H1 (cell line): Measurements from ENCODE around the gene SEL1L. TPM values are rescaled to one million over a fixed set of nuclear protein-coding genes. Genes with fewer than 3 reads are reported as not detected.

Experiments
- CTCF ChIA-PET: fragments of 300-600 bp; sonication (Branson Sonifier 250); formaldehyde crosslinking; loops from one replicate; lab custom pipeline; 2021; ENCODE audit not compliant: partially characterized antibody; lab: Charles Lee
- POLR2A ChIA-PET: fragments of 300-600 bp; sonication (Branson Sonifier 250); formaldehyde crosslinking; loops from one replicate; lab custom pipeline; 2021; ENCODE audit warnings: inconsistent platforms; ENCODE audit not compliant: partially characterized antibody; lab: Charles Lee
- DNase-seq, 2 experiments: peaks; one replicate each; pipeline versions ENCODE4 v3.0.0 to v3.0.0-alpha.2; 2010 to 2022; ENCODE audit warnings: low spot score in 2 of 2, low read depth in 1 of 2, mixed read lengths in 1 of 2
- FAIRE-seq: peaks from 2 replicates; lab custom pipeline; 2011; peaks lifted over from hg19 to GRCh38; lab: Jason Lieb, UNC
- H2AFZ ChIP-seq: 2 replicates; pipeline ENCODE4 v1.8.1; 2012; ENCODE audit warnings: low read length, inconsistent platforms
- H2AK5ac ChIP-seq: 2 replicates; pipeline ENCODE4 v1.6.1; 2013; ENCODE audit warnings: low read depth, low read length
- H2BK120ac ChIP-seq: replicated peaks from 2 replicates; pipeline ENCODE3; 2013; ENCODE audit warnings: low read depth, low read length, inconsistent platforms
- H2BK12ac ChIP-seq: 2 replicates; pipeline ENCODE4 v1.6.1; 2013; ENCODE audit warnings: low read depth, low read length
- H2BK15ac ChIP-seq: 2 replicates; pipeline ENCODE4 v1.6.1; 2013; ENCODE audit warnings: low read length
- H2BK20ac ChIP-seq: 2 replicates; pipeline ENCODE4 v1.6.1; 2013; ENCODE audit warnings: low read length
- H2BK5ac ChIP-seq: 2 replicates; pipeline ENCODE4 v1.6.1; 2013; ENCODE audit warnings: low read depth, low read length
- H3K14ac ChIP-seq: 2 replicates; pipeline ENCODE4 v1.6.1; 2013; ENCODE audit warnings: inconsistent platforms; ENCODE audit not compliant: insufficient read length
- H3K18ac ChIP-seq: 2 replicates; pipeline ENCODE4 v1.6.1; 2013; ENCODE audit warnings: low read length; ENCODE audit errors: extremely low read depth
- H3K23ac ChIP-seq: 2 replicates; pipeline ENCODE4 v1.6.1; 2013; ENCODE audit warnings: inconsistent platforms; ENCODE audit not compliant: insufficient read length
- H3K23me2 ChIP-seq: 2 replicates; pipeline ENCODE4 v1.6.1; 2013; ENCODE audit warnings: low read depth, low read length
- H3K27ac ChIP-seq: 2 replicates; pipeline ENCODE4 v1.6.1; 2011; ENCODE audit warnings: low read depth, low read length, inconsistent platforms
- H3K27me3 ChIP-seq, 4 experiments: replicated peaks in 1 of 4; 1 replicate in 1 of 4; 2 replicates in 3 of 4; pipeline versions ENCODE4 v1.6.1 to v1.8.1; 2011 to 2013; ENCODE audit warnings: low read length in 3 of 4, mild to moderate bottlenecking in 3 of 4, inconsistent platforms in 2 of 4, mixed read lengths in 2 of 4, moderate library complexity in 1 of 4; ENCODE audit not compliant: control insufficient read depth in 3 of 4, insufficient read depth in 3 of 4; ENCODE audit errors: extremely low read depth in 1 of 4
- H3K36me3 ChIP-seq, 4 experiments: 2 replicates each; pipeline versions ENCODE4 v1.6.1 to v1.8.1; 2011 to 2013; ENCODE audit warnings: mild to moderate bottlenecking in 4 of 4, low read length in 3 of 4, moderate library complexity in 2 of 4, control low read depth in 1 of 4, inconsistent platforms in 1 of 4; ENCODE audit not compliant: insufficient read depth in 4 of 4, control insufficient read depth in 2 of 4
- H3K4ac ChIP-seq: replicated peaks from 2 replicates; pipeline ENCODE3; 2013; ENCODE audit warnings: low read length, low read depth, mixed read lengths, inconsistent platforms; ENCODE audit not compliant: insufficient read length
- H3K4me1 ChIP-seq, 4 experiments: replicated peaks in 1 of 4; 1 replicate in 1 of 4; 2 replicates in 3 of 4; pipeline versions ENCODE4 v1.6.1 to v1.8.1; 2011 to 2013; ENCODE audit warnings: low read length in 3 of 4, inconsistent platforms in 2 of 4, mixed read lengths in 1 of 4; ENCODE audit not compliant: insufficient read depth in 4 of 4, control insufficient read depth in 3 of 4
- H3K4me2 ChIP-seq, 2 experiments: 2 replicates each; pipeline versions ENCODE4 v1.6.1 to v1.8.1; 2011 to 2013; ENCODE audit warnings: low read depth in 2 of 2, low read length in 2 of 2, control low read depth in 1 of 2, inconsistent platforms in 1 of 2, mild to moderate bottlenecking in 1 of 2; ENCODE audit not compliant: insufficient read depth in 1 of 2
- H3K4me3 ChIP-seq, 4 experiments: fragments of 200-600, 300-600 bp in 1 of 4; sonication (generic), shearing (Covaris generic), sonication (Bioruptor Twin) in 1 of 4; 2 replicates each; pipeline versions ENCODE4 v1.5.1 to v1.8.1; 2011 to 2016; ENCODE audit warnings: low read length in 4 of 4, low read depth in 3 of 4, control low read depth in 2 of 4, inconsistent platforms in 2 of 4, mild to moderate bottlenecking in 2 of 4, mixed read lengths in 1 of 4, moderate library complexity in 1 of 4; ENCODE audit not compliant: insufficient read depth in 2 of 4; ENCODE audit errors: extremely low read depth in 1 of 4
- H3K56ac ChIP-seq: replicated peaks from 2 replicates; pipeline ENCODE3; 2013; ENCODE audit warnings: low read depth, mild to moderate bottlenecking, mixed read lengths, low read length, inconsistent platforms; ENCODE audit not compliant: insufficient read length
- H3K79me1 ChIP-seq: 2 replicates; pipeline ENCODE4 v1.6.1; 2013; ENCODE audit warnings: low read depth, low read length, control low read depth
- H3K79me2 ChIP-seq, 2 experiments: 2 replicates each; pipeline versions ENCODE4 v1.6.1 to v1.8.1; 2012 to 2013; ENCODE audit warnings: low read length in 2 of 2, mild to moderate bottlenecking in 2 of 2, inconsistent platforms in 1 of 2; ENCODE audit not compliant: insufficient read depth in 2 of 2, control insufficient read depth in 1 of 2
- H3K9ac ChIP-seq, 4 experiments: replicated peaks in 1 of 4; 1 replicate in 1 of 4; 2 replicates in 3 of 4; pipeline versions ENCODE4 v1.6.1 to v1.8.1; 2011 to 2013; ENCODE audit warnings: low read depth in 3 of 4, low read length in 3 of 4, control low read depth in 2 of 4, mild to moderate bottlenecking in 2 of 4, moderate library complexity in 2 of 4, inconsistent platforms in 1 of 4; ENCODE audit errors: extremely low read depth in 1 of 4
- H3K9me3 ChIP-seq, 2 experiments: 2 replicates each; pipeline versions ENCODE4 v1.6.1 to v1.8.1; 2012 to 2013; ENCODE audit warnings: mild to moderate bottlenecking in 2 of 2, moderate library complexity in 2 of 2, control low read depth in 1 of 2, inconsistent platforms in 1 of 2, low read depth in 1 of 2, low read length in 1 of 2, mixed read lengths in 1 of 2; ENCODE audit not compliant: insufficient read depth in 2 of 2
- H4K20me1 ChIP-seq, 2 experiments: replicated peaks in 1 of 2; 2 replicates each; pipeline versions ENCODE3 to v1.8.1; 2011 to 2013; ENCODE audit warnings: inconsistent platforms in 2 of 2, low read length in 2 of 2, mild to moderate bottlenecking in 1 of 2; ENCODE audit not compliant: insufficient read depth in 2 of 2, control insufficient read depth in 1 of 2
- H4K5ac ChIP-seq: 2 replicates; pipeline ENCODE4 v1.6.1; 2013; ENCODE audit warnings: low read length, low read depth, mixed read lengths, inconsistent platforms; ENCODE audit not compliant: insufficient read length
- H4K8ac ChIP-seq: 2 replicates; pipeline ENCODE4 v1.8.0; 2013; ENCODE audit warnings: mild to moderate bottlenecking, moderate library complexity, low read length, inconsistent platforms; ENCODE audit not compliant: insufficient read depth; ENCODE audit errors: extremely low read depth
- H4K91ac ChIP-seq: replicated peaks from 2 replicates; pipeline ENCODE3; 2013; ENCODE audit warnings: low read length, mixed read lengths, inconsistent platforms; ENCODE audit not compliant: insufficient read length
- ASH2L ChIP-seq: fragments of 200-600, 300-600 bp; sonication (generic); IDR thresholded peaks from one replicate; pipeline ENCODE4 v1.7.1; 2017; ENCODE audit warnings: low read length
- BACH1 ChIP-seq: IDR thresholded peaks from 2 replicates; pipeline ENCODE4 v1.6.1; 2012; ENCODE audit warnings: low read length, improper control_type of control experiment
- CBX5 ChIP-seq: fragments of 300-800, 300-1000 bp; sonication (generic); IDR thresholded peaks from 2 replicates; pipeline ENCODE4 v1.7.1; 2016; ENCODE audit warnings: antibody characterized with exemption, low read length, low read depth
- CHD1 ChIP-seq: IDR thresholded peaks from 2 replicates; pipeline ENCODE4 v1.6.1; 2012; ENCODE audit warnings: low read depth, low read length, improper control_type of control experiment
- CTBP2 ChIP-seq: IDR thresholded peaks from 2 replicates; pipeline ENCODE4 v1.7.0; 2011; ENCODE audit warnings: borderline replicate concordance, mild to moderate bottlenecking, moderate library complexity, mixed read lengths, low read length; ENCODE audit not compliant: insufficient read depth, insufficient read length
- FOSL1 ChIP-seq: IDR thresholded peaks from 2 replicates; pipeline ENCODE4 v1.6.1; 2011; ENCODE audit warnings: mild to moderate bottlenecking, low read depth, low read length, moderate library complexity; ENCODE audit not compliant: insufficient read depth
- JUND ChIP-seq: IDR thresholded peaks from 2 replicates; pipeline ENCODE4 v1.6.1; 2011; ENCODE audit warnings: mild to moderate bottlenecking, improper control_type of control experiment, low read length
- PHF8 ChIP-seq: fragments of 200-600 bp; sonication (generic); conservative IDR thresholded peaks from 2 replicates; pipeline ENCODE4 v1.7.1; 2012; ENCODE audit warnings: low read depth, mild to moderate bottlenecking, inconsistent platforms, low read length, moderate library complexity
- POU5F1 ChIP-seq: IDR thresholded peaks from 2 replicates; pipeline ENCODE4 v1.6.1; 2011; ENCODE audit warnings: low read depth, mild to moderate bottlenecking, low read length, moderate library complexity
- RXRA ChIP-seq: IDR thresholded peaks from 2 replicates; pipeline ENCODE4 v1.6.1; 2011; ENCODE audit warnings: low read depth, mild to moderate bottlenecking, low read length, moderate library complexity; ENCODE audit not compliant: insufficient read depth
- SP1 ChIP-seq: IDR thresholded peaks from 2 replicates; pipeline ENCODE4 v1.6.1; 2011; ENCODE audit warnings: low read depth, low read length
- SP4 ChIP-seq: IDR thresholded peaks from 2 replicates; pipeline ENCODE4 v1.6.1; 2012; ENCODE audit warnings: low read length, inconsistent platforms
- TEAD4 ChIP-seq: IDR thresholded peaks from 2 replicates; pipeline ENCODE4 v1.6.1; 2012; ENCODE audit warnings: low read depth, low read length, inconsistent platforms, mixed read lengths
- WGBS, 2 experiments: shearing (Covaris generic) in 1 of 2; methylation state at CpG; one replicate each; pipeline versions ENCODE4 v1.1.6 to v1.1.7; 2013 to 2015; ENCODE audit warnings: low lambda C conversion rate in 2 of 2, mixed read lengths in 2 of 2, inconsistent platforms in 1 of 2, low coverage in 1 of 2, missing lambda C conversion rate in 1 of 2; ENCODE audit not compliant: insufficient replicate concordance in 2 of 2, insufficient coverage in 1 of 2, insufficient read length in 1 of 2; ENCODE audit errors: extremely low coverage in 1 of 2, missing lambda C conversion rate in 1 of 2; 5-methylcytosine and 5-hydroxymethylcytosine counted together
- polyA plus RNA-seq, 7 experiments: library from polyadenylated mRNA; depleted of rRNA in 3 of 7; stranded (reverse) in 5 of 7; unstranded in 2 of 7; fragments of >200 nt in 5 of 7; fragments of 200-250 nt in 2 of 7; gene quantifications; 1 replicate in 5 of 7; 2 replicates in 1 of 7; 4 replicates in 1 of 7; pipeline versions ENCODE4 v1.2.1 to v1.2.3, GENCODE V29; 2011 to 2013; ENCODE audit warnings: missing spikeins in 2 of 7, mixed read lengths in 2 of 7
- total RNA-seq: library from RNA; stranded (reverse); fragmentation: NEBNext Ultra II Directional; extraction: Animal tissue kit (Norgen Biotek cat#: 25700); gene quantifications from 2 replicates; pipeline ENCODE4 v1.2.1, GENCODE V29; 2021

SEL1L gene
- total and polyA plus RNA-seq, 2 of the 8 experiments (the other 6 are each of a cell fraction or from before 2014, with no cell fraction given) = 4.3 to 34.9 TPM

GRCh38 chr14:81516986-81517797 lies 16.5 kb downstream of the SEL1L start:
- Histone ChIP-seq H2AFZ (no peak overlapping the region), H2BK120ac (no peak overlapping the region), H3K4me2 (no peak overlapping the region), H3K4ac (no peak overlapping the region), H2BK20ac (no peak overlapping the region), H2BK5ac (no peak overlapping the region), H3K4me1 (peaks cover 0 to 2% (median 0%) of the 10 kb centered on the region in 4 experiments; a peak in 1 of 7 replicates), H3K9me3 (no peaks in the 10 kb centered on the region), H3K79me1 (no peaks in the 10 kb centered on the region), H3K18ac (no peak overlapping the region), H2BK12ac (no peak overlapping the region), H3K27ac (no peak overlapping the region; the same call in 1 of the 2 replicates), H4K91ac (no peak overlapping the region), H3K79me2 (no peaks in the 10 kb centered on the region), H3K56ac (no peak overlapping the region), H3K14ac (no peak overlapping the region), H3K9ac (peak overlapping the region in 1 of 4 experiments; percentile 34; a peak in 2 of 7 replicates), H4K5ac (no peak overlapping the region), H4K8ac (no peak overlapping the region), H3K23me2 (no peaks in the 10 kb centered on the region), H3K4me3 (no peak overlapping the region), H3K36me3 (no peaks in the 10 kb centered on the region; a peak in 3 of 8 replicates), H2BK15ac (no peak overlapping the region), H3K23ac (no peak overlapping the region), H3K27me3 (no peaks in the 10 kb centered on the region), H4K20me1 (no peaks in the 10 kb centered on the region), H2AK5ac (no peak overlapping the region)
- WGBS, 2 experiments = 64% methylated on average over 2 of the region's 2 CpGs; no CpG with 5 or more reads in 1 of the 2 experiments
- POLR2A ChIA-PET = interaction anchor here (0.7 to 1.1 kb wide), 2 partner anchors 1025 to 1563 kb away, joined by 3 to 4 read pairs; no protein-coding TSS in a partner anchor
- CTCF ChIA-PET = interaction anchor here (0.9 to 1.6 kb wide), 2 partner anchors 14 to 49 kb away, joined by 4 to 5 read pairs; no protein-coding TSS in a partner anchor
- DNase-seq (no peak), FAIRE-seq (no peak)
- no peak for TF ChIP-seq POU5F1
- TF ChIP-seq ASH2L = peak; percentile 57
- TF ChIP-seq SP4 = no peak
- TF ChIP-seq PHF8 = no peak
- no peak for TF ChIP-seq CTBP2
- no peak for TF ChIP-seq CHD1
- TF ChIP-seq SP1 = peak; percentile 69; the same call in 1 of the 2 replicates
- TF ChIP-seq BACH1 = no peak
- no peak for TF ChIP-seq FOSL1
- TF ChIP-seq CBX5 = no peak
- no peak for TF ChIP-seq JUND
- no peak for TF ChIP-seq RXRA
- TF ChIP-seq TEAD4 = peak; percentile 90
